Measurements from ENCODE around the gene PDIA5.

PDIA5 gene

DNA sequence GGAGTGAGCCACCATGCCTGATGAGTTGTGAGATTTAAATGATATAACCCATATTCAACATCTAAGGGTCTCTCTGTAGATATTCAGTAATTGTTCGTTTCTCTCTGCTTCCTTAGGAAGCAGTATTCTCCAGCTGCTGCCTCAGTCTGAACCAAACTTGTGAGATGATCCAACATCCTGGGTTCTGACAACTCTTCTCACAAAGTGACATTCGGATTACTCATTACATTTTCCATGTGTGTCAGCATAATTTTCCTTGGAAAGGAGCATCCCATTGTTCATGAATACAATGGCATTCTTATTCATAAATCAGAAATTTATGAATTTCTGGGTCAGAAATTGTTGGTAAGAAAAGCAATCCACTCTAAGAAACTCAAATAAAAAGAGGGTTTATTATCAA lies 119.9 kb downstream of the PDIA5 start:
- no peak for DNase-seq

DNA sequence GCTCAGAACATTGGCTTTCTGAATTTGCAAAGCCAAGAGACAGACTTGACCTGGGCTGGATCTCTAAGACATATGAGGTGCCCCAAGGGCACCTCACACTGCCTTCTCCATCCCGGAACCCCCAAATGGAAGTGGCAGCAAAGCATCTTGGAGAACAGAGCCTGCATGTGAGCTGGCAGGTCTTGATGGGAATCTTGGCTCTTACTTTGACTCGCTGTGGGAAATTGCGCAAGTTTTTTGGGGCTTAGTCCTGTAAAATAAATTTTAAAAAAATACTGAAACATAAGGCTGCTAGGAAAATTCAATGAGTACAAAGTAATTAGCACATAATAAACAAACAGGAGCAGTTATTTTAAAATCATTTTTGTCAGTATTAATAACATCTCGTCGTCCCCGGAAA lies 121.2 kb downstream of the PDIA5 start:
- no peak for DNase-seq

DNA sequence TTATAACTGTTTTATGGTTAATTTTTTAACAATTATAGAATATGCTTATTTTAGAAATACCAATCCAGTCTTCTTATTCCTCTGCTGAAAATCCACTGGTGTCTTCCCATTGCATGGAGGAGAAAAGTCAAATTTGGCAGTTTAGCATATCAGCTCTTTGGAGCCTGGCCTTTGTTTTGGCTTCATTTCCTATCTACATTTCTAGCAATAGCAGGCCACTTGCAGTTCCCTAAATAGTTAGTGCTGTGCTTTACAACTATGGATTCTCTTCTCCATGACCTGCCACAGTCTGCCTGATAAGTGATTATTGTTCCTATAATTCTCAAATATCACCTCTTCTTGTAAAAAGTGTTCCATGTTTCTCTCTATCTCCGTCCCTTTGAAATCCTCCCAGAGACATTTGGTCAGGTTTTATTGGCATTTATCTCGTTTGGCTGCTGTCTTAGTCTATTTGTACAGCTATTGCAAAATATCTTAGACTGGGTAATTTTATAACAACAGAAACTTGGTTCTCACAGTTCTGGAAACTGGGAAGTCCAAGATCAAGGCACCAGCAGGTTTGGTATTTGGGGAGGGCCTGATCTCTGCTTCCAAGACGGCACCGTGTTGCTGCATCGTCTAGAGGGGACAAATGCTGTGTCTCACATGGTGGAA lies 126.8 kb downstream of the PDIA5 start:
- no peak for DNase-seq

DNA sequence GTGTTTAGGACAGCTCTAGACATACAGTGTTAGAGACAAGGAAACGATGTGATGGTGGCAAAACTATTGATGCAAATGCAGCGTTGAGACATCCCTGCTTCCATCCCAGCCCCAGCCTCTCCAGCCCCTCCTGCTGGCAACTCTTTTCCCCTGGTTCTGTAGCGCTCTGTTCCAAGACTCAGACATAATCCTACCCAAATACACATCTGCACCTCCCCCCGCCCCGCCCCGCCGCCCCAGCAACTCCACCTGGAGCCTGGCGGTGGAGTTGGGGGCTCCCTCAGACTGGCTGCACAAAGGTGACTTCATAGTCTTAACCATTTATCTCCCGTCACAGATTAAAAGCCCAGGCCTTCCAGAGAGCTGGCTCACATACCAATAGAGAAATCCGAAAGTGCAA lies 127.7 kb downstream of the PDIA5 start:
- DNase-seq: peak; percentile 84

DNA sequence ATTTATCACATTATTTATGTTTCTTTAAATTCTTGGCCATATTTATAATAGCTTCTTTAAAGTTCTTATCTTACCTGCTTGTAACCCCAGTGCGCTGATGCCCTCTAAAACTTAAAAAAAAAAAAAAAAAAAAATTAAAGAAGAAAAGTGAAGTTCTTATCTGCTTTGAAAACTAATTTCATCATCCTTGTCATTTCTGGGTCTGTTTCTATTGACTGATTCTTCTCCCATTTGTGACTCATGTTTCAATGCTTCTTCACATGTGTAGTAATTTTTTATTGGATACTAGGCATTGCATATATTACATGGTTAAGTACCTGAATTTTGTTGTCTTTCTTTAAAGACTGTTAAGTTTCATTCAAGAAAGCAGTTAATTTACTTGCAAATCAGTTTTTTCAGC lies 131.5 kb downstream of the PDIA5 start:
- no peak for DNase-seq

DNA sequence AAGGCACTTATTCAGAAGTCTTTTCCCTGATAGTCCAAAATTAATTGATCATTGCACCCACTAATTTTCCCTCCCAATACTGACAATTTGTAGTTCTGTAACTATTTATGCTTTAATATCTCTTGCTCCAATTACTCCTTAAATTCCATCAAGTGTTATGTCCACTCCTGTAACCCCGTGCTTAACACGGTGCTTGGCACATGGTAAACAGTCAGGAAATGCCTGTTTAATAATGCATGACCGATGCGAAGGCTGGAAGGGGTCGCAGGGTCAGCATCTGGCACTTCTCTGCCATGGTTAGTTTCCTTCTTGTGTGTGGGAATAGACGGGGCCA lies 134.4 kb downstream of the PDIA5 start:
- DNase-seq: no peak

DNA sequence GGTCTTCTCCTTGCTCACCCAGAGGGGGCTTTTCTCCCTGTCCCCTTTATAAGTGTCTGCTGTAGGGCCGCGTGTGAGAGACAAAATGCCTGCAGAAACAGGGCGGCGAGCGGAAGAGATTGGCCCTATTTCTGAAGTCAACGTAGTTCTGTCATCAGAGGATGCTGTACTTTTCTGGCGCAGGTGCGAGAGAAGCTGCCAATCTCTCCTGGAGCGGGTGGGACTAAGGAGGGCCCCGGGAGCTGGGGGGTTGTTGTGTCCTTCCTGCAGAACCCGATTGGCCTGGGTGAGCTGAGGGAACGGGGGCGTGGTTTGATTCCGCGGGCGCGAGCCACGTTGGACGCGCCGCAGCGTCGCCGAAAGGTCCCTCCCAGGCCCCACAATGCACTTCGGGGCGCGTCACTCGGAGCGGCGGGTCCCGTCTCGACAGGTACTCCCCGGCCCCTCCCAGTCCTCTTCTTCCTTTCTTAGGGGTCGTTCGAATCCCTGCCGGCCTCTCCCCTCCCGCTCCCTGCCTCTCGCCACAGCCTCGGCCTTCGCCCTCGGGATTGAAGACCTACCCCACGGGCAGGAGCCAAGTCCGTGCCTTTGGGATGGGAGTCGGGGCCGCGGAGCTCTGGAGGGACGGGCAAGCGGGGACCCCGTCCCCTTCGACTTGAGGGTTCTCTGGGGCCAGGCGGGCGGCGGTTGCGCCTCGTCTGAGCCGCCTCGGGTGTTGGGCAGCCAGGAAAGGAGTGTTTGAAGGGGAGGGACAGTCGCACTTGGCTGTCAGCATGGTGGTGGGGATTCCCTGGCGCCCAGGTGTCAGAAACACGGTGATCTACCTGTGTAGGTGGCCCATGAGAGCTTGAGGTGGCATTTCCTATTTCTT lies 135.0 kb downstream of the PDIA5 start, which contains the start of gene SEC22A:
SEC22A (plus strand) TSS at position 387 of the 871 bp plus-strand sequence. CDS start 7,275 bp downstream, outside the sequence.
- DNase-seq: peak; percentile 98

DNA sequence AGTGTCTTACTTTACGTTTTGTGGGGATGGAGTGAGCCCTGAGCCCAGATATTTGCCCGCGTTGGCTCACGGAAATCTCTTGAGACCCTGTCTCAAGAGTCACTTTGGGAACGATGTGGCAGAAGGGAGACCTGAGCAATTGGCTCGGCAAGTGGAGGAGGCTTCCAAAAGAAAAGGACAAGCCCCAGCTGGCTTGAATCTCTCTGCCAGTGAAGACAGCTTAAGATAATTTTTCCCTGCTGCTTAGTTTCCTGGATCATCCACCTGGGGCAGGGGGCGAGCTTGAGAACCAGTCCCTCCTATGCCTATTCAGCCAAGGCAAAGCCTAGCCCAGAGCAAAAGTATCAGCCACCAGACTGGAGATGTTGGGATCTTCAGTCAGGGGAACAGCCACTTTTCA lies 135.6 kb downstream of the PDIA5 start:
- DNase-seq: peak; percentile 62

All from islet precursor cell (in vitro differentiated cells).